ENCODE results near the gene ADAMTS7. TPM values are rescaled to one million over a fixed set of nuclear protein-coding genes. Genes with fewer than 3 reads are reported as not detected.
"Not testable (repeated sequence)": the region's sequence is repeated elsewhere in the genome, so short reads cannot be mapped to it uniquely, and the experiment has no call there.

The ADAMTS7 gene
- total and polyA plus RNA-seq, 2 of the 8 experiments (the other 6 are each of a cell fraction or from before 2014, with no cell fraction given): 27.9 to 45.2 TPM

- H3K27ac ChIP-seq (ENCODE audit: low read depth, low read length); H2AK5ac ChIP-seq (ENCODE audit: low read depth, low read length); H3K23ac ChIP-seq (ENCODE audit: insufficient read length); H3K9me3 ChIP-seq (ENCODE audit: insufficient read depth in 2 of 2, low read depth in 1 of 2, low read length in 1 of 2); H2BK5ac ChIP-seq (ENCODE audit: low read depth, low read length); H3K79me1 ChIP-seq (ENCODE audit: low read depth, low read length); H3K4me1 ChIP-seq (replicated peaks in 1 of 4; ENCODE audit: control insufficient read depth in 3 of 4, insufficient read depth in 4 of 4, low read length in 3 of 4); H4K5ac ChIP-seq (ENCODE audit: insufficient read length, low read depth, low read length); H3K79me2 ChIP-seq (ENCODE audit: control insufficient read depth in 1 of 2, insufficient read depth in 2 of 2, low read length in 2 of 2); H3K4me2 ChIP-seq (ENCODE audit: insufficient read depth in 1 of 2, low read depth in 2 of 2, low read length in 2 of 2); H2BK12ac ChIP-seq (ENCODE audit: low read depth, low read length); H3K4ac ChIP-seq (replicated peaks; ENCODE audit: insufficient read length, low read depth, low read length); H2AFZ ChIP-seq (ENCODE audit: low read length); H3K36me3 ChIP-seq (ENCODE audit: control insufficient read depth in 2 of 4, insufficient read depth in 4 of 4, low read length in 3 of 4); H2BK20ac ChIP-seq (ENCODE audit: low read length); H3K27me3 ChIP-seq (replicated peaks in 1 of 4; ENCODE audit: control insufficient read depth in 3 of 4, extremely low read depth in 1 of 4, insufficient read depth in 3 of 4, low read length in 3 of 4); H3K9ac ChIP-seq (replicated peaks in 1 of 4; ENCODE audit: extremely low read depth in 1 of 4, low read depth in 3 of 4, low read length in 3 of 4); H3K14ac ChIP-seq (ENCODE audit: insufficient read length); H2BK120ac ChIP-seq (replicated peaks; ENCODE audit: low read depth, low read length); H4K20me1 ChIP-seq (replicated peaks in 1 of 2; ENCODE audit: control insufficient read depth in 1 of 2, insufficient read depth in 2 of 2, low read length in 2 of 2); H3K4me3 ChIP-seq (ENCODE audit: extremely low read depth in 1 of 4, insufficient read depth in 2 of 4, low read depth in 3 of 4, low read length in 4 of 4); DNase-seq (ENCODE audit: low read depth in 1 of 2, low spot score in 2 of 2); H4K91ac ChIP-seq (replicated peaks; ENCODE audit: insufficient read length, low read length); FAIRE-seq; H2BK15ac ChIP-seq (ENCODE audit: low read length); H4K8ac ChIP-seq (ENCODE audit: extremely low read depth, insufficient read depth, low read length); POLR2A ChIA-PET (ENCODE audit: partially characterized antibody); H3K56ac ChIP-seq (replicated peaks; ENCODE audit: insufficient read length, low read depth, low read length); H3K23me2 ChIP-seq (ENCODE audit: low read depth, low read length); H3K18ac ChIP-seq (ENCODE audit: extremely low read depth, low read length): not testable (repeated sequence)
- WGBS, 2 experiments (ENCODE audit: extremely low coverage in 1 of 2, insufficient coverage in 1 of 2, insufficient read length in 1 of 2, insufficient replicate concordance in 2 of 2, low coverage in 1 of 2, low lambda C conversion rate in 2 of 2, missing lambda C conversion rate in 1 of 2): 79% methylated on average over 9 of the region's 9 CpGs; no CpG with 5 or more reads in 1 of the 2 experiments
- CTCF ChIA-PET (ENCODE audit: partially characterized antibody): interaction anchor here (13.9 kb wide), 1 partner anchor 49 kb away, joined by 82 read pairs; the partner anchor contains the start of gene ADAMTS7
Measured at GRCh38 chr15:78761475-78761874, 49.8 kb downstream of the ADAMTS7 start.

Measured in H1 (cell line).